Measurements from ENCODE around the gene RAB3C.

RAB3C gene

DNA sequence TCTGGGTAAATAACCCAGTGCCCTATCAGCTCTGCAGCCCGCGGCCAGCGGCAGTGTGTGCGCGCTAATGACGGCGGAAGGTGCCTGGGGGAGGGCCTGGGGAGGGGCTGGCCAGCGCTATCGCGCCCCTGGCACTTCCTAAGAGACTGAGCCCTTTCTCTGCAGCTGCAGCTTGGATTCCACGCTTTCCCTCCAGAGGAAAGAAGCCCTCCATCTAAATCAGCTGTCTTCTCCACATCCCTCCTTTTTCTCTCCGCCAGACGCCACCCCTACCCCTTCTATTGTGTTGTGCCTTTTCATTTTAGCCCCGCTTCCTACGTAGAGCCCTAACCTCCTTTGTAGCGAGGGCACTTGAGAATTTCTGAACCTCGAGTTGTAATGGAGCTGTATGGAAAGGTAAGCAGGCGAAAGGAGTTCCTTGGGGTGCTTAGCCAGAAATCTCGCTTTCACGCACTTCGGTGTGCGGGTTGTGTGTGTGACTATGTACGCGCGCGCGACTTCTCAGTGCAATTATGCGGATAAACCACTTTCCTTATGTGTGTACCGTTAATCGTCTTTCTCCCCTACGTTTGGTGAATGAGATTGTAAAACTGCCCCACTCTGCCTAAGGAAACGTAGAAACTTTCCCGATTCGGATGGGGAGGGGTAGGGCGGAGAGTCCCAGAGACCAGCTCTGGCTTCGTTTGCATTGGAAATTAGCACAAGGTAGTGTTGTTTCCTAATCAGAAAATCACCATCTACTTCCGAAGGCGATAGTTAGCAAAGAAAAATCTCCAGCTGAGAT is 664 bp upstream of the RAB3C start (continued):
- TF ChIP-seq, protein P1, sequence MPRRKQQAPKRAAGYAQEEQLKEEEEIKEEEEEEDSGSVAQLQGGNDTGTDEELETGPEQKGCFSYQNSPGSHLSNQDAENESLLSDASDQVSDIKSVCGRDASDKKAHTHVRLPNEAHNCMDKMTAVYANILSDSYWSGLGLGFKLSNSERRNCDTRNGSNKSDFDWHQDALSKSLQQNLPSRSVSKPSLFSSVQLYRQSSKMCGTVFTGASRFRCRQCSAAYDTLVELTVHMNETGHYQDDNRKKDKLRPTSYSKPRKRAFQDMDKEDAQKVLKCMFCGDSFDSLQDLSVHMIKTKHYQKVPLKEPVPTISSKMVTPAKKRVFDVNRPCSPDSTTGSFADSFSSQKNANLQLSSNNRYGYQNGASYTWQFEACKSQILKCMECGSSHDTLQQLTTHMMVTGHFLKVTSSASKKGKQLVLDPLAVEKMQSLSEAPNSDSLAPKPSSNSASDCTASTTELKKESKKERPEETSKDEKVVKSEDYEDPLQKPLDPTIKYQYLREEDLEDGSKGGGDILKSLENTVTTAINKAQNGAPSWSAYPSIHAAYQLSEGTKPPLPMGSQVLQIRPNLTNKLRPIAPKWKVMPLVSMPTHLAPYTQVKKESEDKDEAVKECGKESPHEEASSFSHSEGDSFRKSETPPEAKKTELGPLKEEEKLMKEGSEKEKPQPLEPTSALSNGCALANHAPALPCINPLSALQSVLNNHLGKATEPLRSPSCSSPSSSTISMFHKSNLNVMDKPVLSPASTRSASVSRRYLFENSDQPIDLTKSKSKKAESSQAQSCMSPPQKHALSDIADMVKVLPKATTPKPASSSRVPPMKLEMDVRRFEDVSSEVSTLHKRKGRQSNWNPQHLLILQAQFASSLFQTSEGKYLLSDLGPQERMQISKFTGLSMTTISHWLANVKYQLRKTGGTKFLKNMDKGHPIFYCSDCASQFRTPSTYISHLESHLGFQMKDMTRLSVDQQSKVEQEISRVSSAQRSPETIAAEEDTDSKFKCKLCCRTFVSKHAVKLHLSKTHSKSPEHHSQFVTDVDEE (CRISPR knock-in tag; IDR thresholded peaks at IDR 0.05) = no peak
- TF ChIP-seq, protein P2, sequence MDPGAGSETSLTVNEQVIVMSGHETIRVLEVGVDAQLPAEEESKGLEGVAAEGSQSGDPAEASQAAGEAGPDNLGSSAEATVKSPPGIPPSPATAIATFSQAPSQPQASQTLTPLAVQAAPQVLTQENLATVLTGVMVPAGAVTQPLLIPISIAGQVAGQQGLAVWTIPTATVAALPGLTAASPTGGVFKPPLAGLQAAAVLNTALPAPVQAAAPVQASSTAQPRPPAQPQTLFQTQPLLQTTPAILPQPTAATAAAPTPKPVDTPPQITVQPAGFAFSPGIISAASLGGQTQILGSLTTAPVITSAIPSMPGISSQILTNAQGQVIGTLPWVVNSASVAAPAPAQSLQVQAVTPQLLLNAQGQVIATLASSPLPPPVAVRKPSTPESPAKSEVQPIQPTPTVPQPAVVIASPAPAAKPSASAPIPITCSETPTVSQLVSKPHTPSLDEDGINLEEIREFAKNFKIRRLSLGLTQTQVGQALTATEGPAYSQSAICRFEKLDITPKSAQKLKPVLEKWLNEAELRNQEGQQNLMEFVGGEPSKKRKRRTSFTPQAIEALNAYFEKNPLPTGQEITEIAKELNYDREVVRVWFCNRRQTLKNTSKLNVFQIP (CRISPR knock-in tag; IDR thresholded peaks at IDR 0.05; ENCODE audit: borderline replicate concordance, low read depth) = no peak
- TF ChIP-seq ESRRG (CRISPR knock-in tag; IDR thresholded peaks at IDR 0.05) (no peak), TOX (CRISPR knock-in tag; IDR thresholded peaks at IDR 0.05; ENCODE audit: borderline replicate concordance) (no peak), BACH2 (CRISPR knock-in tag; IDR thresholded peaks at IDR 0.05; ENCODE audit: borderline replicate concordance) (no peak)
- TF ChIP-seq, protein P3, sequence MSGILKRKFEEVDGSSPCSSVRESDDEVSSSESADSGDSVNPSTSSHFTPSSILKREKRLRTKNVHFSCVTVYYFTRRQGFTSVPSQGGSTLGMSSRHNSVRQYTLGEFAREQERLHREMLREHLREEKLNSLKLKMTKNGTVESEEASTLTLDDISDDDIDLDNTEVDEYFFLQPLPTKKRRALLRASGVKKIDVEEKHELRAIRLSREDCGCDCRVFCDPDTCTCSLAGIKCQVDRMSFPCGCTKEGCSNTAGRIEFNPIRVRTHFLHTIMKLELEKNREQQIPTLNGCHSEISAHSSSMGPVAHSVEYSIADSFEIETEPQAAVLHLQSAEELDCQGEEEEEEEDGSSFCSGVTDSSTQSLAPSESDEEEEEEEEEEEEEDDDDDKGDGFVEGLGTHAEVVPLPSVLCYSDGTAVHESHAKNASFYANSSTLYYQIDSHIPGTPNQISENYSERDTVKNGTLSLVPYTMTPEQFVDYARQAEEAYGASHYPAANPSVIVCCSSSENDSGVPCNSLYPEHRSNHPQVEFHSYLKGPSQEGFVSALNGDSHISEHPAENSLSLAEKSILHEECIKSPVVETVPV (CRISPR knock-in tag; IDR thresholded peaks at IDR 0.05) = no peak

DNA sequence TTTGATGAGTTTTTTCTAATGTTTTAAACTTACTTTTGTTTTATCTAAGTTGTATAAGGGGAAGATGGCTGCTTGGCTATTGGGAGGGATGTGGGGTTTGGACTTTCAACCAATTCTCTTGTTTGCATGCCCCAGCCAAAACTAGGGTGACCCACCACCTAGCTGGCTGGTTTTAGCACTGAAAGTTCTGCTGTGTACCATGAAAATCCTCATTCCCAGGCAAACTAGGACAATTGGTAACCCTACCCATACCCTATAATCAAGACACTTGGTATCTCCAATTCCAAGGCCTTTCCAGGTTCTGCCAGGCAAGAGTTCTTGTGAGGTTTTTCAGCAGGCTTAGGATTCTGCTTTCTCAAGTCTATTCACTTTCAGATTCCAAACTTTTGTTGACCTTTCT is 13.1 kb downstream of the RAB3C start:
- no peak for TF ChIP-seq ZFP30 (CRISPR knock-in tag; IDR thresholded peaks at IDR 0.05)
- no peak for TF ChIP-seq PPARA (CRISPR knock-in tag; IDR thresholded peaks at IDR 0.05; ENCODE audit: borderline replicate concordance)
- TF ChIP-seq, protein P4, sequence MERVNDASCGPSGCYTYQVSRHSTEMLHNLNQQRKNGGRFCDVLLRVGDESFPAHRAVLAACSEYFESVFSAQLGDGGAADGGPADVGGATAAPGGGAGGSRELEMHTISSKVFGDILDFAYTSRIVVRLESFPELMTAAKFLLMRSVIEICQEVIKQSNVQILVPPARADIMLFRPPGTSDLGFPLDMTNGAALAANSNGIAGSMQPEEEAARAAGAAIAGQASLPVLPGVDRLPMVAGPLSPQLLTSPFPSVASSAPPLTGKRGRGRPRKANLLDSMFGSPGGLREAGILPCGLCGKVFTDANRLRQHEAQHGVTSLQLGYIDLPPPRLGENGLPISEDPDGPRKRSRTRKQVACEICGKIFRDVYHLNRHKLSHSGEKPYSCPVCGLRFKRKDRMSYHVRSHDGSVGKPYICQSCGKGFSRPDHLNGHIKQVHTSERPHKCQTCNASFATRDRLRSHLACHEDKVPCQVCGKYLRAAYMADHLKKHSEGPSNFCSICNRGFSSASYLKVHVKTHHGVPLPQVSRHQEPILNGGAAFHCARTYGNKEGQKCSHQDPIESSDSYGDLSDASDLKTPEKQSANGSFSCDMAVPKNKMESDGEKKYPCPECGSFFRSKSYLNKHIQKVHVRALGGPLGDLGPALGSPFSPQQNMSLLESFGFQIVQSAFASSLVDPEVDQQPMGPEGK (CRISPR knock-in tag; IDR thresholded peaks at IDR 0.05; ENCODE audit: borderline replicate concordance) = no peak
- TF ChIP-seq OSR1 (CRISPR knock-in tag; IDR thresholded peaks at IDR 0.05) = no peak
- TF ChIP-seq ESRRG (CRISPR knock-in tag; IDR thresholded peaks at IDR 0.05) = no peak
- TF ChIP-seq ZNF8 (CRISPR knock-in tag; IDR thresholded peaks at IDR 0.05) = no peak
- TF ChIP-seq, protein P1 (CRISPR knock-in tag; IDR thresholded peaks at IDR 0.05) = no peak
- TF ChIP-seq, protein P3 (CRISPR knock-in tag; IDR thresholded peaks at IDR 0.05) = no peak
- no peak for TF ChIP-seq TCF4 (CRISPR knock-in tag; IDR thresholded peaks at IDR 0.05; ENCODE audit: borderline replicate concordance)
- TF ChIP-seq, protein P2 (CRISPR knock-in tag; IDR thresholded peaks at IDR 0.05; ENCODE audit: borderline replicate concordance, low read depth) = no peak
- TF ChIP-seq CSDC2 (CRISPR knock-in tag; IDR thresholded peaks at IDR 0.05) = no peak
- TF ChIP-seq ZNF70 (CRISPR knock-in tag; IDR thresholded peaks at IDR 0.05) = no peak
- TF ChIP-seq ISL1 (CRISPR knock-in tag; IDR thresholded peaks at IDR 0.05) = no peak
- no peak for ATAC-seq

Data from SK-N-SH treated with all-trans-retinoic acid at 6 μM for 48 hours (cell line).